ENCODE measurements around the gene RIMS4.

RIMS4 gene

DNA sequence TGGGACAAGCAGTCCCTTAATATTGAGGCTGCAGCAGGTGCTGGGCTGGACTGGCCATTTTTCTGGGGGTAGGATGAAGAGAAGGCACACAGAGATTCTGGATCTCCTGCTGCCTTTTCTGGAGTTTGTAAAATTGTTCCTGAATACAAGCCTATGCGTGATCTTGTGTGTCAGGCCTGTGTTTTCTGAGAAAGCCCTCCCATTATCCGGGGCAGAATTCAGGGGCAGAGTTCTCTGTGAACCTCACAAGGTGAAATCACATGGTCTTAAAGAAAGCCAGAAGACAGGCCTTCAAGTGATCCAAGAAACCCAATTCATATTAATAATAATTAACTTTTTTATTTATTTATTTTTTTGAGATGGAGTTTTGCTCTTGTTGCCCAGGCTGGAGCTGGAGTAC lies 82.7 kb downstream of the RIMS4 start:
- Mint-ChIP-seq H3K27ac (no peak overlapping the region), H3K4me3 (no peak overlapping the region), H3K27me3 (peaks cover 6% of the 10 kb centered on the region), H3K36me3 (peaks cover 2% of the 10 kb centered on the region), H3K4me1 (no peaks in the 10 kb centered on the region), H3K9me3 (no peaks in the 10 kb centered on the region)
- ATAC-seq (ENCODE audit: low read depth), result no peak
- DNase-seq (ENCODE audit: low spot score in 2 of 2), result no peak

DNA sequence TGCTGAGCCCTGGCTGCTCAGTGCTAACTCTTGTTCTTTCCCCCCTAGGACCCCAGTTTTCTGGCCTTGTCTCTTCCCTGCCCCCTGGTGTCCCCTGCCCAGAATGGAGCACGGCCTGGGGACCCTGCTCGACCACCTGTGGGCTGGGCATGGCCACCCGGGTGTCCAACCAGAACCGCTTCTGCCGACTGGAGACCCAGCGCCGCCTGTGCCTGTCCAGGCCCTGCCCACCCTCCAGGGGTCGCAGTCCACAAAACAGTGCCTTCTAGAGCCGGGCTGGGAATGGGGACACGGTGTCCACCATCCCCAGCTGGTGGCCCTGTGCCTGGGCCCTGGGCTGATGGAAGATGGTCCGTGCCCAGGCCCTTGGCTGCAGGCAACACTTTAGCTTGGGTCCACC lies 83.3 kb downstream of the RIMS4 start:
- no peak overlapping the region for H3K27ac Mint-ChIP-seq
- no peaks in the 10 kb centered on the region for H3K9me3 Mint-ChIP-seq
- H3K27me3 Mint-ChIP-seq, result peaks cover 6% of the 10 kb centered on the region
- peaks cover 2% of the 10 kb centered on the region for H3K36me3 Mint-ChIP-seq
- DNase-seq (ENCODE audit: low spot score in 2 of 2) (no peak), ATAC-seq (ENCODE audit: low read depth) (no peak)
- no peak overlapping the region for H3K4me3 Mint-ChIP-seq
- no peaks in the 10 kb centered on the region for H3K4me1 Mint-ChIP-seq

DNA sequence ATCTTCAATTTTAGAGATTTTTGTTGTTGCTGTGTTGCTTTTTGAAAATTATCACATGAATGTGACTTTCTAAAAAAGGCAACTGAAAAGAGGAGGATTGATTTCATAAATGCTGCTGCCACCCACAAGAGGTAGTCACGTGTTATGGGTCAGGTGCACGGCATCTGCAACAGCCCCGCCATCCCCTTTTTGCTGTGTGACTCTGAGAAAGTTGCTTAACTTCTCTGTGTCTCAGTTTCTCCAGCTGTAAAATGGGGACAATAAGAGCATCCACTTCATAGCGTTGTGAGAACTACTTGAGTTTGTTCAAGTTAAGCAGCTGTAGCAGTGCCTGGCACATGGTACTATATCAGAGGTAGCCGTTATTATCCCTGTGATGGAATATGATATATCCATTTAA lies 84.5 kb downstream of the RIMS4 start:
- no peak for ATAC-seq (ENCODE audit: low read depth)
- Mint-ChIP-seq H3K4me3 (no peak overlapping the region), H3K4me1 (no peaks in the 10 kb centered on the region), H3K36me3 (peaks cover 2% of the 10 kb centered on the region), H3K9me3 (no peaks in the 10 kb centered on the region), H3K27ac (no peak overlapping the region), H3K27me3 (peaks cover 6% of the 10 kb centered on the region)
- no peak for DNase-seq (ENCODE audit: low spot score in 2 of 2)

DNA sequence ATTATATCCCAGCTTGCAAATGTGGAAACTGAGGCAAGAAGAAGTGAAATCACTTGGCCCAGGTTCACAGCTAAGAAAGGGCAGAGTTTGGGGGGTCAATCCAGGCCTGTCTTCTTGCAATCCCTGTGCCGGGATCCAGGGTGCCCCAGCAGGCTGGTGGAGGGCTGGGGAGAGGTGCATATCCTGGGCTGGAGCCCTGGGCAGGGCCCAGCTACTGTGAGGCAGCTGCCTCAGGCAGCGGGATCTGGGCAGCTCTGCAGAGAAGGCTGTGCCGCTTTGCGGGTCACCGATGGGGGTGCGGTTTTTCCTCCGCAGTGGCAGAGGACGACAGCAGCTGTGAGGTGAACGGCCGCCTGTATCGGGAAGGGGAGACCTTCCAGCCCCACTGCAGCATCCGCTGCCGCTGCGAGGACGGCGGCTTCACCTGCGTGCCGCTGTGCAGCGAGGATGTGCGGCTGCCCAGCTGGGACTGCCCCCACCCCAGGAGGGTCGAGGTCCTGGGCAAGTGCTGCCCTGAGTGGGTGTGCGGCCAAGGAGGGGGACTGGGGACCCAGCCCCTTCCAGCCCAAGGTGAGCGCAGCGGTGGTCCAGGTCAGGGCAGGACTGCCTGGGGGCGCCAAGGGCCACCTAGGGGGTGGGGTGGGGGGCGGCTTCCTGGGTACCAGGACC lies 85.8 kb downstream of the RIMS4 start:
- H3K27ac Mint-ChIP-seq, result no peak overlapping the region
- no peaks in the 10 kb centered on the region for H3K9me3 Mint-ChIP-seq
- H3K27me3 Mint-ChIP-seq, result peaks cover 6% of the 10 kb centered on the region
- no peak overlapping the region for H3K4me3 Mint-ChIP-seq
- DNase-seq (ENCODE audit: low spot score in 2 of 2), result no peak
- H3K4me1 Mint-ChIP-seq, result no peaks in the 10 kb centered on the region
- ATAC-seq (ENCODE audit: low read depth), result no peak
- H3K36me3 Mint-ChIP-seq, result no peaks in the 10 kb centered on the region

DNA sequence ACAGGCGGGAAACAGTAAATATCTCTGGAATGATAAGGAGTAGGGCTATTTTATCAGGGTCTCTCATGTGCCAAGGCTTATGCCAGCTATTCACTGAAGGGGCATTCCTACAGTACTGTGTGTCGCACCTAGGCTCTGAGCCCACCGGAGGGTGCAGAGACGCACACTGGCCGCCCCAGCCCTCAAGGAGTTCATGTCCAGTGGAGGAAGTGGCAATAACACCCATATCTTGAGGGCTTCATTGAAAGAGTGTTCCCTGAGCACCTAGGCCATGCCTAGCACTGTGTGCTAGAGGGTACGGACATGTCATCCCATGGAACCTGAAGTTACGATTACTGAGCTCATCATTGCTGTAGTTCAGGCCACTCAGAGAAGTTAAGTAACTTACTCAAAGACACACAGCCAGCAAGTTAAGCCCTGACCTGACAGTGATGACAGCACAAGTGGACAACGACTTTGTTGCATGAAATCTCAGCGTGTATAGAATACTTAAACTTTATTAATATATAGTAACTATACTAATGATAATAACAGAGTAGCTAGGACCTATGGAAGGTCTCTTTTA lies 86.5 kb downstream of the RIMS4 start:
- no peak overlapping the region for H3K4me3 Mint-ChIP-seq
- no peak for DNase-seq (ENCODE audit: low spot score in 2 of 2)
- peaks cover 5% of the 10 kb centered on the region for H3K27me3 Mint-ChIP-seq
- no peaks in the 10 kb centered on the region for H3K36me3 Mint-ChIP-seq
- no peaks in the 10 kb centered on the region for H3K9me3 Mint-ChIP-seq
- H3K4me1 Mint-ChIP-seq, result no peaks in the 10 kb centered on the region
- H3K27ac Mint-ChIP-seq, result no peak overlapping the region
- ATAC-seq (ENCODE audit: low read depth), result no peak

DNA sequence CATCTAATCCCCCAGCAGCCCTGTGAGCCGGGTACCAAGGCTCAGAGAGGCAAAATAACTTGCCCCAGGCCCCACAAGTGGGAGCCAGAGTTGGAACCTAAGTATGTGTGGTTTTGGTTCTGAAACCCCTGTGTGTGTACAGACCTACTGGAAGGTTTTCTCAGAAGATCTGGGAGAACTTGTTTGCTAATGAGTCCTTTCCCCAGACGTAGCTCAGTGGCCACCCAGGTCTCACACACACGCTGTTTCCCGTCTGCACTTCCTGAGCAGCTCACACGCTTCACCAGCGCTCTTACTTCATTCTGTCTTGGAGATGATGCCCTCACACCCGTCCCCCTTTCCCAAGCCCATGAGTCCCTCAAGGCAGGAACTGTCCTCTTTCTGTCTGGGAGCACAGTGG lies 87.0 kb downstream of the RIMS4 start:
- no peaks in the 10 kb centered on the region for H3K9me3 Mint-ChIP-seq
- H3K27me3 Mint-ChIP-seq, result peaks cover 3% of the 10 kb centered on the region
- DNase-seq (ENCODE audit: low spot score in 2 of 2) (no peak), ATAC-seq (ENCODE audit: low read depth) (no peak)
- no peak overlapping the region for H3K4me3 Mint-ChIP-seq
- no peaks in the 10 kb centered on the region for H3K4me1 Mint-ChIP-seq
- no peak overlapping the region for H3K27ac Mint-ChIP-seq
- H3K36me3 Mint-ChIP-seq, result no peaks in the 10 kb centered on the region

DNA sequence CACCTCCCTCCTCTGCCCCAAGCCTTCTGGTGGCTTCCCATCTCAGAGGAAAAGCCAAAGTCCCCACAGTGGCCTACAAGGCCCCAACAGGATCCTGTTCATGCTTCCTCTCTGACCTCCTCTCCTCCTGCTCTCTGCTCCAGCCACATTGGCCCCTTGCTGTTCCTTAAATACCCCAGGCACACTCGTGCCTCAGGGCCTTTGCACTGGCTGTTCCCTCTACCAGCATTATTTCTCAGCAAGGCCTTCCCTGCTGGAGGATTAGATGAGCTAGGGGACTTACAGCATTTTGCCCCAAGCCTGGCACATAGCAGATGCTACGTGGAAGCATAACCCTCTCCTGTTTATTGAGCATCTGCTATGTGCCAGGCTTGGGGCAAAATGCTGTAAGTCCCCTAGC lies 87.4 kb downstream of the RIMS4 start:
- Mint-ChIP-seq H3K27ac (no peak overlapping the region), H3K36me3 (no peaks in the 10 kb centered on the region), H3K9me3 (no peaks in the 10 kb centered on the region), H3K4me1 (no peaks in the 10 kb centered on the region), H3K4me3 (no peak overlapping the region), H3K27me3 (peaks cover 3% of the 10 kb centered on the region)
- no peak for DNase-seq (ENCODE audit: low spot score in 2 of 2)
- ATAC-seq (ENCODE audit: low read depth), result no peak

DNA sequence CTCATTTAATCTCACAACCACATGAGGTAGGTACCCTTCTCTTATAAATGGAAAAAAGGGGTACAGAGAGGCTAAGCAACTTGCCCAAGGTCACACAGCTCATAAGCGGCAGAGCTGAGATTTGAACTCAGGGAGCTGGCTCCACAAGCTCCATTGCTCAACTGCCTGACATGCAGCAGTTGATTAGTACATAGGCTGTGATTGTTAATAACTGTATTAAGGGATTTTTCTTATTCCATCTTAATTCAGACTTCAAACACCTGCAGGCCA lies 88.6 kb downstream of the RIMS4 start:
- no peak for DNase-seq (ENCODE audit: low spot score in 2 of 2)
- peaks cover 3% of the 10 kb centered on the region for H3K27me3 Mint-ChIP-seq
- no peaks in the 10 kb centered on the region for H3K9me3 Mint-ChIP-seq
- H3K36me3 Mint-ChIP-seq, result no peaks in the 10 kb centered on the region
- no peak overlapping the region for H3K27ac Mint-ChIP-seq
- ATAC-seq (ENCODE audit: low read depth), result no peak
- H3K4me1 Mint-ChIP-seq, result no peaks in the 10 kb centered on the region
- no peak overlapping the region for H3K4me3 Mint-ChIP-seq

DNA sequence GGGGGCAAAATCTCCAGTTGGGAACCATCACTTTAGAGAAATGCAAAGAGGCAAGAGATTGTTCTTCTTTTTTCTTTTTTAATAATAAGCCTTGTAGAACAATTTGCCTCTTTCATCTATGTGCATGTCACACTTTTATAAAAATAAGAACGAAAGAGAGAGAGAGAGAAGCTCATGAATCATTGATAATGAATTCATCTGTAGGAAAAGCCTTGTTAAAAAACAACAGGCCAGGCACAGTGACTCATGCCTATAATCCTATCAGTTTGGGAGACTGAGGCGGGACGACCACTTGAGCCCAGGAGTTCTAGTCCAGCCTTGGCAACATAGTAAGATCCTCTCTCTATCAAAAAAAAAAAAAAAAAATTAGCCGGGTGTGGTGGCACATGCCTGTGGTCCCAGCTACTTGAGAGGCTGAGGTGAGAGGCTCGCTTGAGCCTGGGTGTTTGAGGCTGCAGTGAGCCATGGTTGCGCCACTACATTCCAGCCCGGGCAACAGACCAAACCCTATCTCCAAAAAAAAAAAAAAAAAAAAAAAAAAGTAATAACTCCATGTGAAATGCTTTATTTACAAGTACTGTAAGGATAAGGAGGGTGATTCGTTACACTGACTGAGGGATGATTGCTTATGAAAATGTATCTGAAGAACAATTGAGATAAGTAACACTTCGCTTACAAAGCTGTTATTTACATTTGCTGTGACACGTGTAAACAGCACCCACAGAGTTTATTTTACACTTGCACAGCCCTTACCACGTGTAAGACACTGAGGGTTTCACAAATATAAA lies 89.2 kb downstream of the RIMS4 start:
- Mint-ChIP-seq H3K4me1 (no peaks in the 10 kb centered on the region), H3K27me3 (peaks cover 3% of the 10 kb centered on the region), H3K4me3 (no peak overlapping the region), H3K36me3 (no peaks in the 10 kb centered on the region), H3K27ac (no peak overlapping the region), H3K9me3 (no peaks in the 10 kb centered on the region)
- ATAC-seq (ENCODE audit: low read depth) (no peak), DNase-seq (ENCODE audit: low spot score in 2 of 2) (no peak)

DNA sequence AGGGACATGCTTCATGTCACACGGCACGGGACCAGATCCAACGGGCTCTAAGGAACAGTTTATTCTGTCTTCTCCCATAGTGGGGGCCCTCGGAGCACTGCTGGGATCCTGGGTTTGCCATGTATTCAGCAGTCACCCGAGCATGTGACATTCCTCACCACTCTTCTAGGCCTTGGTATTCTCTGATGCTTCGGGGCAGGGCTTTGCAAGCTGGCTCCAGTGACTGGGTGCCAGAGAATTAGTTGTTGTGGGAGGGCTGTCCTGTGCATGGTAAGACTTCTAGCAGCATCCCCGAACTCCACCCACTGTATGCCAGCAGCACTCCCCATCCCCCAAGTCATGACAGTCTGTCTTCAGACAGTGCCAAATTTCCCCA lies 89.7 kb downstream of the RIMS4 start:
- Mint-ChIP-seq H3K4me1 (no peaks in the 10 kb centered on the region), H3K27me3 (peaks cover 3% of the 10 kb centered on the region), H3K9me3 (no peaks in the 10 kb centered on the region), H3K36me3 (no peaks in the 10 kb centered on the region), H3K4me3 (no peak overlapping the region), H3K27ac (no peak overlapping the region)
- no peak for DNase-seq (ENCODE audit: low spot score in 2 of 2)
- no peak for ATAC-seq (ENCODE audit: low read depth)

DNA sequence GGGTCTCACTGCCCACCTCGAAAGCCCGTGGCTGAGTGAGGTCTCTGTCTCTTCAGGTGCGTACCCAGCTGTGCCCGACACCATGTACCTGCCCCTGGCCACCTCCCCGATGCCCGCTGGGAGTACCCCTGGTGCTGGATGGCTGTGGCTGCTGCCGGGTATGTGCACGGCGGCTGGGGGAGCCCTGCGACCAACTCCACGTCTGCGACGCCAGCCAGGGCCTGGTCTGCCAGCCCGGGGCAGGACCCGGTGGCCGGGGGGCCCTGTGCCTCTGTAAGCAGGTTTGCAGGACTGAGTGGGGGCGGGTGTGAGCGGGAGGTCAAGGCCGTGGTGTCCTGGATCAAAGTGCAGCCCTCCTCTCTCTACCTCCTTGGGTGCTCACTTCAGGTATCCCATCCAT lies 90.5 kb downstream of the RIMS4 start:
- Mint-ChIP-seq H3K27ac (no peak overlapping the region), H3K36me3 (no peaks in the 10 kb centered on the region), H3K4me1 (no peaks in the 10 kb centered on the region), H3K9me3 (no peaks in the 10 kb centered on the region), H3K4me3 (no peak overlapping the region), H3K27me3 (peaks cover 3% of the 10 kb centered on the region)
- no peak for ATAC-seq (ENCODE audit: low read depth)
- DNase-seq (ENCODE audit: low spot score in 2 of 2), result no peak

DNA sequence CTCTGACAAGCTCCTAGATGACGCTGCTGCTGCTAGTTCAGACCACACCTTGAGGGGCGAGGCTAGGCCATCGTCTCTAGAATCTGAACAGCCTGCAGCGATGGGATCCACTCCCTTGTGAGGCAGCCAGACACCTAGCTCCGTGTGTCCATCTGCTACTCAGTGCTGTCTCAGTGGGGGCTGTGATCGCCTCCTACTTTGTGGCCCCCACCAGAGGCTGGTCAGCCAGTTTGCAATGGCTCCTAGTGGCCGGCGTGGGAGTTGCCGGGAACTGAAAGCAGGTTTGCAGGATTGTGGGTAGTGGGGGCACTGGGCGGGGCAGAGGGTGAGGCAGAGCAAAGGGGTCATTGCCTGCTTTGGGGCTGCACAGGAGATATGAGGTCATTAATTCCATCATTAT lies 92.4 kb downstream of the RIMS4 start:
- Mint-ChIP-seq H3K27me3 (peaks cover 10% of the 10 kb centered on the region), H3K9me3 (no peaks in the 10 kb centered on the region), H3K4me1 (no peaks in the 10 kb centered on the region), H3K36me3 (no peaks in the 10 kb centered on the region), H3K4me3 (no peak overlapping the region), H3K27ac (no peak overlapping the region)
- ATAC-seq (ENCODE audit: low read depth) (no peak), DNase-seq (ENCODE audit: low spot score in 2 of 2) (no peak)

DNA sequence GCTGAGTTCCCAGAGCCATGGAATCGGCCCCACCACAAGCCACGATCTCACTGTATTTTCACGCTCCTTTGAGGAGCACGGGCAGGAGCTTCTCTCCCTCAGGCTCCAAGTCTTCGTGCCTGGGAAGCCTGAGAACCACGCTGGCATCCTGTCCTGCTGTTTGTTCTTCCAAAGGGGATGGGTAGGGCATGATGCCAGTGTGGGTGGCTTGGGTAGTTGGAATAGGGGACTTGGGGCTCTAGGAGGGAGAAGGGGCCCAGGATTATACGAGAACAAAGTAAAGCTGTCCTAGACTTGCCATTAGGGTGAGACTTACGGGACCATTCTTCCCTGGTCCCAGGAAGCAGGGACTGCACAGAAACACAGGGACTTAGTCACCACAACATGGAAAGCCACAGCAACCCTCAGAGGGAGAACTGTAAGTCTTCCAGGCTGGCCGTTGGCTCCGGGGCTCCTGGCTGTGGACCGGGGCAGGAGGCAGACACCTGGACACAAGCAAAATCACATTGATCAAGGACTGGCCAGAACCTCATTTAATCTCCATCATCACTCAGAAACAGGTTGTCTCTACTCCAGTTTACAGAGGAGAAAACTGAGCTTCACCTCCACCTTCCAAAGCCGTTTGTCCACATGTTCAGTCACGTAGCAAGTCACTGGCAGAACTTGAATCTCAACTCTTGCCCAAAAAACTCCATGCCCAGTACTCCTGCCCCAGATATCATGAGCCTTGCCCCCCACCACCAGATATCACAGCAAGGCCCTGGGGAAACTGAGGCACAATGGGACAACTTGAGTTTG lies 93.8 kb downstream of the RIMS4 start:
- H3K36me3 Mint-ChIP-seq, result no peaks in the 10 kb centered on the region

DNA sequence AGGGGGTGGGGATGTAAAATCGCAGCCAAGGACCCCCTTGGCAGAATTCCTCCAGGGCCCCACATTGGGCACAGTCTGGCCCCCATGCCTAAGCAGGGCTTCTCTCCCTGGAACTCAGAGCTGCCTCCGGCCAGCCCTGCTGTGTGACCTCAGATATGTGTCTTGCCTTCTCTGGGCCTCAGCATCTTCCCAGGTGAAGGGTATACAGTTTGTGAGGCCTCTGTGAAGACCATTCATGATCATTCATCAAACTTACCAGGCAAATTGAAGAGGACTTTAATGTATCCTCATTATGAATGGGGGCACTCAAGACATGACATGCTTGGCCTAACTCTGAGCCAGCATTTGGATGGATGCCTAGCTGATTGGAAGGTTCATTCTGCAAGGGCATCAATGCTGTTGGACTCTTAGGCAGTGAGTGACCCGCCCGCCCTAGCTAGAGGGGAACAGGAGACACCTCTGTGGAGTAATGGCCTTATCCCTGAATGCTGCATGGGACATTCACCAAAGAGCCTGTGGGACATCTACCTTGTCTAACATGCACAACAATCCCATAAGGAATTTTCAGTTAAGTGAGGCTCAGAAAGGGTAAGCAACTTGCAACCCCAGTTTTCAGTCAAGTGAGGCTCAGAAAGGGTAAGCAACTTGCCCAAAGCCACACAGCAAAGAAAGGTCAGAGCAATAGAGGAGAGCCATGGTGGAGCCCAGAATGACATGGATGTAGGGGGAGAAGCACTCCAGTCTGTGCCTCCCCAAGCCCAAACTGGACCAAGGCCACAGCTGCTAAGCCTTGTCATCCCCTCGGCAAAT lies 94.6 kb downstream of the RIMS4 start:
- DNase-seq (ENCODE audit: low spot score in 2 of 2) (no peak), ATAC-seq (ENCODE audit: low read depth) (no peak)
- H3K4me3 Mint-ChIP-seq, result no peak overlapping the region
- H3K4me1 Mint-ChIP-seq, result no peaks in the 10 kb centered on the region
- H3K9me3 Mint-ChIP-seq, result no peaks in the 10 kb centered on the region
- H3K36me3 Mint-ChIP-seq, result no peaks in the 10 kb centered on the region
- H3K27me3 Mint-ChIP-seq, result peaks cover 12% of the 10 kb centered on the region
- H3K27ac Mint-ChIP-seq, result no peak overlapping the region

More for the DNA sequence above, 93.8 kb downstream of the RIMS4 start:
- H3K9me3 Mint-ChIP-seq, result no peaks in the 10 kb centered on the region
- peaks cover 10% of the 10 kb centered on the region for H3K27me3 Mint-ChIP-seq
- H3K4me1 Mint-ChIP-seq, result no peaks in the 10 kb centered on the region
- H3K27ac Mint-ChIP-seq, result no peak overlapping the region
- ATAC-seq (ENCODE audit: low read depth) (no peak), DNase-seq (ENCODE audit: low spot score in 2 of 2) (no peak)
- no peak overlapping the region for H3K4me3 Mint-ChIP-seq

All from memory B cell (primary cell).